ENCODE data around the gene TFCP2L1. TPM values are rescaled to one million over a fixed set of nuclear protein-coding genes. Genes with fewer than 3 reads are reported as not detected.

Gene TFCP2L1
- total and polyA plus RNA-seq, 4 donors: 0.06 to 1.5 (median 0.36) TPM

DNA sequence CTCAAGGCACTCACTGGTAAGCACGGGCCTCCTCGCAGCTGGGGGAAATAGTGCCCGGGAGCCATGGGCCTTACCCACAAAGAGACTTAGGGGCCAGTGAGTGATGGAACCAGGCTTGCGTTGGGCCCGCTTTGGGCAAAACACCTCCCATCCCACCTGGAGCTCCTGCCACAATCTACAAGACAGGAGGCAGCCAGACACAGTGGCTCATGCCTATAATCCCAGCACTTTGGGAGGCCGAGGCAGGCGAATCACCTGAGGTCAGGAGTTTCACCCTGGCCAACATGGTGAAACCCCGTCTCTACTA, 88.2 kb downstream of the TFCP2L1 start:
- DNase-seq (ENCODE audit: low spot score): no peak
- Histone ChIP-seq H3K36me3 (ENCODE audit: control insufficient read depth in 4 of 4, insufficient read depth in 3 of 4, low read depth in 1 of 4, low read length in 3 of 4) (no peaks in the 10 kb centered on the region), H3K9ac (ENCODE audit: low read depth in 1 of 2, low read length in 2 of 2) (no peak overlapping the region), H3K4me3 (ENCODE audit: low read depth in 1 of 3, low read length in 3 of 3) (no peak overlapping the region), H3K27ac (ENCODE audit: low read depth in 1 of 2, low read length in 2 of 2) (no peak overlapping the region), H3K4me1 (ENCODE audit: control insufficient read depth in 4 of 4, insufficient read depth in 4 of 4, low read length in 3 of 4) (no peaks in the 10 kb centered on the region), H3K9me3 (ENCODE audit: control insufficient read depth in 4 of 4, low read length in 3 of 4) (no peaks in the 10 kb centered on the region), H3K27me3 (ENCODE audit: control insufficient read depth in 4 of 4, insufficient read depth in 4 of 4, low read length in 3 of 4) (peaks cover 0 to under 1% (median 0%) of the 10 kb centered on the region in 4 donors)
- TF ChIP-seq HNF4A (conservative IDR thresholded peaks at IDR 0.05): no peak
- TF ChIP-seq SP1 (IDR thresholded peaks at IDR 0.05): no peak
- TF ChIP-seq HNF4G (IDR thresholded peaks at IDR 0.05): no peak
- TF ChIP-seq CTCF (IDR thresholded peaks at IDR 0.05; ENCODE audit: low read depth, low read length, missing input control): no peak
- no peak for TF ChIP-seq TAF1 (conservative IDR thresholded peaks at IDR 0.05)
- no peak for TF ChIP-seq ZBTB33 (IDR thresholded peaks at IDR 0.05)
- 90% methylated on average over 8 of the region's 8 CpGs for WGBS

GRCh38 chr2:121196132-121196848, 88.7 kb downstream of the TFCP2L1 start:
- TF ChIP-seq JUND (IDR thresholded peaks at IDR 0.05): no peak
- TF ChIP-seq RXRA (IDR thresholded peaks at IDR 0.05): no peak
- no peak for TF ChIP-seq CTCF (IDR thresholded peaks at IDR 0.05; ENCODE audit: low read depth, low read length, missing input control)
- TF ChIP-seq TAF1 (conservative IDR thresholded peaks at IDR 0.05): no peak
- no peak for TF ChIP-seq MAX (IDR thresholded peaks at IDR 0.05)
- no peak for TF ChIP-seq SP1 (IDR thresholded peaks at IDR 0.05)
- TF ChIP-seq YY1 (IDR thresholded peaks at IDR 0.05): no peak
- TF ChIP-seq ZBTB33 (IDR thresholded peaks at IDR 0.05): no peak
- no peak for TF ChIP-seq FOXA1 (IDR thresholded peaks at IDR 0.05)
- TF ChIP-seq GABPA (IDR thresholded peaks at IDR 0.05 in 1 of 2, conservative IDR thresholded peaks at IDR 0.05 in 1 of 2): no peak
- no peak for TF ChIP-seq NR2F2 (IDR thresholded peaks at IDR 0.05)
- WGBS: 83% methylated on average over 19 of the region's 19 CpGs
- Histone ChIP-seq H3K27me3 (ENCODE audit: control insufficient read depth in 4 of 4, insufficient read depth in 4 of 4, low read length in 3 of 4) (no peaks in the 10 kb centered on the region), H3K4me1 (ENCODE audit: control insufficient read depth in 4 of 4, insufficient read depth in 4 of 4, low read length in 3 of 4) (no peaks in the 10 kb centered on the region), H3K4me3 (ENCODE audit: low read depth in 1 of 3, low read length in 3 of 3) (no peak overlapping the region), H3K27ac (ENCODE audit: low read depth in 1 of 2, low read length in 2 of 2) (no peak overlapping the region), H3K36me3 (ENCODE audit: control insufficient read depth in 4 of 4, insufficient read depth in 3 of 4, low read depth in 1 of 4, low read length in 3 of 4) (no peaks in the 10 kb centered on the region), H3K9me3 (ENCODE audit: control insufficient read depth in 4 of 4, low read length in 3 of 4) (no peaks in the 10 kb centered on the region), H3K9ac (ENCODE audit: low read depth in 1 of 2, low read length in 2 of 2) (no peak overlapping the region)
- DNase-seq (ENCODE audit: low spot score): no peak

Measured in liver (tissue), 9 donors.